Ishikawa (cell line): ENCODE data around the gene RYR3.

Experiments
- CEBPB ChIP-seq: IDR thresholded peaks from 2 replicates; pipeline ENCODE4 v1.6.1; 2012
- CREB1 ChIP-seq: IDR thresholded peaks from 2 replicates; pipeline ENCODE4 v1.6.1; 2012; ENCODE audit warnings: low read depth
- EGR1 ChIP-seq: IDR thresholded peaks from 2 replicates; pipeline ENCODE4 v1.6.1; 2012
- EP300 ChIP-seq: IDR thresholded peaks from 2 replicates; pipeline ENCODE4 v1.6.1; 2012; ENCODE audit warnings: borderline replicate concordance
- FOXM1 ChIP-seq: IDR thresholded peaks from 2 replicates; pipeline ENCODE4 v1.6.1; 2012; ENCODE audit warnings: low read depth, borderline replicate concordance
- MAX ChIP-seq: IDR thresholded peaks from 2 replicates; pipeline ENCODE4 v1.6.1; 2012
- NFIC ChIP-seq: IDR thresholded peaks from 2 replicates; pipeline ENCODE4 v1.6.1; 2012
- RAD21 ChIP-seq: IDR thresholded peaks from 2 replicates; pipeline ENCODE4 v1.6.1; 2012; ENCODE audit warnings: low read depth
- REST ChIP-seq: IDR thresholded peaks from 2 replicates; pipeline ENCODE4 v1.6.1; 2012; ENCODE audit warnings: low read depth, mild to moderate bottlenecking
- TAF1 ChIP-seq: IDR thresholded peaks from 2 replicates; pipeline ENCODE4 v1.6.1; 2012; ENCODE audit warnings: low read depth, mild to moderate bottlenecking
- TCF12 ChIP-seq: IDR thresholded peaks from 2 replicates; pipeline ENCODE4 v1.6.1; 2012; ENCODE audit warnings: low read depth
- TEAD4 ChIP-seq: IDR thresholded peaks from 2 replicates; pipeline ENCODE4 v1.6.1; 2012
- USF1 ChIP-seq: IDR thresholded peaks from 2 replicates; pipeline ENCODE4 v1.6.1; 2012
- YY1 ChIP-seq: IDR thresholded peaks from 2 replicates; pipeline ENCODE4 v1.6.1; 2012; ENCODE audit warnings: low read depth
- ZBTB7A ChIP-seq: IDR thresholded peaks from 2 replicates; pipeline ENCODE4 v1.6.1; 2012; ENCODE audit warnings: low read depth

RYR3 gene

GRCh38 chr15:33857726-33858125 is 547.0 kb downstream of the RYR3 start:
- TF ChIP-seq YY1 (no peak), CREB1 (no peak), MAX (no peak), FOXM1 (no peak), NFIC (no peak), CEBPB (no peak), USF1 (no peak), RAD21 (no peak), EP300 (no peak), TEAD4 (no peak), EGR1 (no peak), TAF1 (no peak), TCF12 (no peak), ZBTB7A (no peak), REST (no peak)

- TF ChIP-seq TEAD4 (no peak), FOXM1 (no peak), MAX (no peak), USF1 (no peak)
Observed at GRCh38 chr15:33858836-33859235, 548.1 kb downstream of the RYR3 start.

- no peak for TF ChIP-seq CREB1
- no peak for TF ChIP-seq NFIC
- TF ChIP-seq TEAD4, result no peak
- no peak for TF ChIP-seq RAD21
- TF ChIP-seq ZBTB7A, result no peak
- TF ChIP-seq EGR1, result no peak
- TF ChIP-seq TCF12, result no peak
Observed at GRCh38 chr15:33859992-33860545, 549.3 kb downstream of the RYR3 start.

- TF ChIP-seq TEAD4, result no peak
- no peak for TF ChIP-seq TCF12
- no peak for TF ChIP-seq ZBTB7A
- TF ChIP-seq REST, result no peak
- TF ChIP-seq YY1, result no peak
- TF ChIP-seq TAF1, result no peak
Observed at GRCh38 chr15:33860754-33861153, 550.0 kb downstream of the RYR3 start.

GRCh38 chr15:33864360-33865075 is 553.8 kb downstream of the RYR3 start:
- TF ChIP-seq EGR1 (no peak), CREB1 (no peak), TAF1 (no peak), ZBTB7A (no peak), TCF12 (no peak), FOXM1 (no peak), EP300 (no peak), TEAD4 (no peak), REST (no peak), MAX (no peak), YY1 (no peak), RAD21 (no peak), CEBPB (no peak), USF1 (no peak), NFIC (no peak)
